Hepatocyte (in vitro differentiated cells): Measurements from ENCODE around the gene NCOA7. TPM values are rescaled to one million over a fixed set of nuclear protein-coding genes. Genes with fewer than 3 reads are reported as not detected.

Source experiments
- DNase-seq: peaks from one replicate; pipeline ENCODE4 v3.0.0-alpha.2; 2016; ENCODE audit warnings: low spot score
- H2AFZ ChIP-seq: fragments of 200-600 bp; sonication (generic); 2 replicates; pipeline ENCODE4 v1.6.0; 2016; ENCODE audit warnings: antibody characterized with exemption, mild to moderate bottlenecking
- H3K27ac ChIP-seq: fragments of 200-600 bp; sonication (generic); 2 replicates; pipeline ENCODE4 v1.5.1; 2016; ENCODE audit warnings: mild to moderate bottlenecking
- H3K27me3 ChIP-seq: fragments of 200-600 bp; sonication (generic); 2 replicates; pipeline ENCODE4 v1.6.1; 2016
- H3K36me3 ChIP-seq: fragments of 200-600 bp; sonication (generic); replicated peaks from 2 replicates; pipeline ENCODE4 v1.5.1; 2016; ENCODE audit warnings: low read depth; ENCODE audit not compliant: insufficient read depth
- H3K4me1 ChIP-seq: fragments of 200-600 bp; sonication (generic); 2 replicates; pipeline ENCODE4 v1.5.1; 2016; ENCODE audit warnings: mild to moderate bottlenecking, moderate library complexity; ENCODE audit not compliant: insufficient read depth
- H3K4me2 ChIP-seq: fragments of 200-600 bp; sonication (generic); 2 replicates; pipeline ENCODE4 v1.6.0; 2016
- H3K4me3 ChIP-seq: fragments of 200-600 bp; sonication (generic); 2 replicates; pipeline ENCODE4 v1.5.1; 2016; ENCODE audit warnings: mild to moderate bottlenecking
- H3K79me2 ChIP-seq: fragments of 200-600 bp; sonication (generic); 2 replicates; pipeline ENCODE4 v1.6.0; 2017; ENCODE audit warnings: mild to moderate bottlenecking
- H3K9me2 ChIP-seq: fragments of 200-600 bp; sonication (generic); replicated peaks from 2 replicates; pipeline ENCODE4 v1.6.0; 2017; ENCODE audit warnings: mild to moderate bottlenecking; ENCODE audit not compliant: insufficient read depth
- H3K9me3 ChIP-seq: fragments of 200-600 bp; sonication (generic); 2 replicates; pipeline ENCODE4 v1.5.1; 2016; ENCODE audit warnings: low read depth, mild to moderate bottlenecking
- H4K20me1 ChIP-seq: fragments of 200-600 bp; sonication (generic); 2 replicates; pipeline ENCODE4 v1.6.0; 2016; ENCODE audit warnings: mild to moderate bottlenecking; ENCODE audit not compliant: insufficient read depth, poor library complexity, severe bottlenecking
- EZH2 ChIP-seq: fragments of 200-600 bp; sonication (generic); IDR thresholded peaks from 2 replicates; pipeline ENCODE4 v1.6.1; 2016; ENCODE audit warnings: antibody characterized with exemption, mild to moderate bottlenecking, borderline replicate concordance
- EZH2phosphoT487 ChIP-seq: fragments of 200-600 bp; sonication (generic); IDR thresholded peaks from one replicate; pipeline ENCODE4 v1.6.1; 2018; ENCODE audit warnings: antibody characterized with exemption, mild to moderate bottlenecking, low read depth, moderate library complexity; ENCODE audit not compliant: unreplicated experiment, severe bottlenecking
- WGBS: methylation state at CpG from one replicate; pipeline ENCODE4 v1.1.6; 2016; ENCODE audit warnings: low lambda C conversion rate; ENCODE audit errors: missing lambda C conversion rate; 5-methylcytosine and 5-hydroxymethylcytosine counted together
- polyA plus RNA-seq: library from polyadenylated mRNA; unstranded; fragments of >200 nt; fragmentation: Nextera tagmentation; extraction: Ambion mirVana; gene quantifications from 2 replicates; pipeline ENCODE4 v1.2.1, GENCODE V29; 2016
- total RNA-seq: library from RNA; depleted of rRNA; stranded (reverse); fragments of >200 nt; gene quantifications from 2 replicates; pipeline ENCODE4 v1.2.3, GENCODE V29; 2014
- TF ChIP-seq, protein P1 (sequence below): fragments of 200-600 bp; sonication (generic); IDR thresholded peaks from 2 replicates; pipeline ENCODE4 v1.5.1; 2016; ENCODE audit warnings: antibody characterized with exemption, mild to moderate bottlenecking; ENCODE audit not compliant: poor library complexity

NCOA7 gene
- total and polyA plus RNA-seq, 2 experiments from 2014 or later: 17.3 to 42.0 TPM

DNA sequence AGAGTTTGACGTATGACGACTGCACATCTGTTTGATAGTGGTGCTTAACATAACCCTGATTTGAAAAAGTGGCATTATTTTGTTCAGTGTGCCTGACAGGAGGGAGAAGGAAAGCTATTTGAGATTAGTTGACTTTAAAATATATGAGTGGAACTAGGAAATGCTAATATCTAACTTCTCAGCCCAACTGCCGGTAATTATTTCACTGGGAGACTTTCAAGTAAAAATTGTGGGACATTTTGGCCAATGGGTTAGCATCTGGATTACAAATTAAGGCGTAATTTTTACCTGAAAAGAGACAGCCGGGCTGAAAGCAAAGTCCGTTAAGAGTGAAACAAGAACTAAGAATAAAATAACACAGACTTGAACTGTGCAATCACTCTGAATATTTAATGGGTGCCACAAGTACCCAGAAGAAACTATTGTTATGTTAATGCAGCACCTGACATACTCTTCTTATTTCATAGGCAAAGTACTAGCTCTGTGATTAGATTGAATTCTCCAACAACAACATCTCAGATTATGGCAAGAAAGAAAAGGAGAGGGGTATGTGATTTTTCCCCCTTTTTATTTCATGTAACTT is 39.3 kb upstream of the NCOA7 start:
- H3K4me2 ChIP-seq: no peak overlapping the region
- WGBS: 62% methylated on average over 6 of the region's 6 CpGs
- H3K36me3 ChIP-seq: no peaks in the 10 kb centered on the region
- H3K9me3 ChIP-seq: no peaks in the 10 kb centered on the region
- peaks cover 54% of the 10 kb centered on the region for H3K27me3 ChIP-seq
- DNase-seq: no peak
- H3K79me2 ChIP-seq: no peaks in the 10 kb centered on the region
- H3K4me3 ChIP-seq: no peak overlapping the region
- H3K4me1 ChIP-seq: peaks cover 11% of the 10 kb centered on the region
- no peaks in the 10 kb centered on the region for H4K20me1 ChIP-seq
- H2AFZ ChIP-seq: no peak overlapping the region
- no peak overlapping the region for H3K27ac ChIP-seq
- TF ChIP-seq EZH2phosphoT487: no peak
- TF ChIP-seq EZH2: no peak
- TF ChIP-seq, protein P1, sequence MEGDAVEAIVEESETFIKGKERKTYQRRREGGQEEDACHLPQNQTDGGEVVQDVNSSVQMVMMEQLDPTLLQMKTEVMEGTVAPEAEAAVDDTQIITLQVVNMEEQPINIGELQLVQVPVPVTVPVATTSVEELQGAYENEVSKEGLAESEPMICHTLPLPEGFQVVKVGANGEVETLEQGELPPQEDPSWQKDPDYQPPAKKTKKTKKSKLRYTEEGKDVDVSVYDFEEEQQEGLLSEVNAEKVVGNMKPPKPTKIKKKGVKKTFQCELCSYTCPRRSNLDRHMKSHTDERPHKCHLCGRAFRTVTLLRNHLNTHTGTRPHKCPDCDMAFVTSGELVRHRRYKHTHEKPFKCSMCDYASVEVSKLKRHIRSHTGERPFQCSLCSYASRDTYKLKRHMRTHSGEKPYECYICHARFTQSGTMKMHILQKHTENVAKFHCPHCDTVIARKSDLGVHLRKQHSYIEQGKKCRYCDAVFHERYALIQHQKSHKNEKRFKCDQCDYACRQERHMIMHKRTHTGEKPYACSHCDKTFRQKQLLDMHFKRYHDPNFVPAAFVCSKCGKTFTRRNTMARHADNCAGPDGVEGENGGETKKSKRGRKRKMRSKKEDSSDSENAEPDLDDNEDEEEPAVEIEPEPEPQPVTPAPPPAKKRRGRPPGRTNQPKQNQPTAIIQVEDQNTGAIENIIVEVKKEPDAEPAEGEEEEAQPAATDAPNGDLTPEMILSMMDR: no peak
- no peaks in the 10 kb centered on the region for H3K9me2 ChIP-seq

DNA sequence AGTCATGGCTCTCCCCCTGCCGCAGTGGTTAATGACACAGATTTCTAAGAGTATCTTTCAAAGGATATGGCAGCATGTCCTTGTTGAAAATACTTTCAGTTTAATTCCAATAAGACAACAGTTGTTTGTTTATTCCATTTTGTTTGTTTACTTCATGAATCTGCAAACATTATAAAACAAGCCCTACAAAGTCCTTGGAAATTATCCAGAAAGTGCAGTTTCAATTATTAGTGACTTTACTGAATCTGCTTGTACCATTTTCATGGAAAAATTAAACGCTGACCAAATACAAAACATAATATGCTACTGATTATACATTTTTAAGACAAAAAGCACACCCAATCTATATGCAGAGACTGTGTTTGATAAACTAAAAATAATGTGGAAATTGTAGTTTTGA is 38.0 kb upstream of the NCOA7 start:
- Histone ChIP-seq H3K4me1 (peaks cover 5% of the 10 kb centered on the region), H3K27me3 (peaks cover 47% of the 10 kb centered on the region), H4K20me1 (no peaks in the 10 kb centered on the region), H3K79me2 (no peaks in the 10 kb centered on the region), H3K9me2 (no peaks in the 10 kb centered on the region), H3K4me2 (no peak overlapping the region), H2AFZ (no peak overlapping the region), H3K27ac (no peak overlapping the region), H3K9me3 (no peaks in the 10 kb centered on the region), H3K36me3 (no peaks in the 10 kb centered on the region), H3K4me3 (no peak overlapping the region)
- 86% methylated on average over 2 of the region's 2 CpGs for WGBS
- no peak for TF ChIP-seq EZH2
- TF ChIP-seq, protein P1: no peak
- TF ChIP-seq EZH2phosphoT487: no peak
- no peak for DNase-seq

DNA sequence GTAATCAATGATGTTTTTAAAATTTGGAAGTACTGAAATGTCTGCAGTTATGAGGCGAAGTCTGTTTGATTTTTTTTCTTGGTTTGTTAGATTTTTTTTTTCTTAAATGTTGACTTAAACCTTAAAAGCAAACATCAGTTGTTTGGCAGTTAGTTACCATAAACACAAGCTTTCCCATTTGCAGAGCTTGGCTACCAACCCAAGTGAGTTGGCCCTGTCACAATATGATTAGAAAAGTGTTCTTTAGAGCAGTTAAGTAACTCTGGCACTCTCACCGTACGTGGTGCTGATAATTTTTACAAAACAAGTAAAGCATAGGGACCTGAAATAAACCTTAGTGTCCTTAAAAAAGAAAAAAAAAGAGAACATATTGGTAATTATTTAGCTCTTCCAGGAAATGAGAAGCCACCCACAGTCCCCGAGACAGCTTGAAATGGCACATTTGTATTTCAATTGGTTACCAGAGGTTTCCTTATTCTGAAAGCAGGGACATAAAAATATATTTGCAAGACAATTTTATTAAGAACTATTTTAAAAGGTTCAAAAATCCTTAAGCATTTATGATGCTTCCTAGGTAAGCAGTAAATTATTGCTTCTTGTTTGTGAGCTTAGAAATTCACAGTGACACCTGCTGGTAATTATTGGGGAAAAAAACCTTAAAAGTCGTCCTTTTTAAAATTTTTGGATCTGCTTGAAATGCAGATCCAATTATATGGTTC is 37.4 kb upstream of the NCOA7 start:
- Histone ChIP-seq H3K36me3 (no peaks in the 10 kb centered on the region), H3K79me2 (no peaks in the 10 kb centered on the region), H3K9me2 (no peaks in the 10 kb centered on the region), H3K27me3 (peaks cover 41% of the 10 kb centered on the region), H3K4me2 (no peak overlapping the region), H3K4me1 (peaks cover 5% of the 10 kb centered on the region), H2AFZ (no peak overlapping the region), H3K9me3 (no peaks in the 10 kb centered on the region), H3K4me3 (no peak overlapping the region), H3K27ac (no peak overlapping the region), H4K20me1 (no peaks in the 10 kb centered on the region)
- no peak for DNase-seq
- TF ChIP-seq, protein P1: peak; percentile 65
- no peak for TF ChIP-seq EZH2phosphoT487
- no peak for TF ChIP-seq EZH2
- WGBS: 44% methylated on average over 5 of the region's 5 CpGs
